Smooth muscle cell (in vitro differentiated cells): ENCODE data around the gene FCSK. TPM values are rescaled to one million over a fixed set of nuclear protein-coding genes. Genes with fewer than 3 reads are reported as not detected.

ENCODE experiments used
- DNase-seq: peaks from one replicate; lab custom pipeline; 2025; ENCODE audit not compliant: unreplicated experiment; lab: John Stamatoyannopoulos, UW
- H2AFZ ChIP-seq: fragments of 200-600 bp; sonication (generic); 2 replicates; pipeline ENCODE4 v1.6.0; 2016; ENCODE audit warnings: antibody characterized with exemption, low read depth, mild to moderate bottlenecking
- H3F3A ChIP-seq: fragments of 200-600 bp; sonication (generic); 2 replicates; pipeline ENCODE4 v1.6.0; 2017; ENCODE audit warnings: antibody characterized with exemption, low read depth
- H3K27ac ChIP-seq: fragments of 200-600 bp; sonication (generic); 2 replicates; pipeline ENCODE4 v1.5.1; 2016; ENCODE audit warnings: low read depth, mild to moderate bottlenecking
- H3K27me3 ChIP-seq: fragments of 200-600 bp; sonication (generic); 2 replicates; pipeline ENCODE4 v1.6.1; 2016; ENCODE audit warnings: low read depth, mild to moderate bottlenecking
- H3K36me3 ChIP-seq: fragments of 200-600 bp; sonication (generic); 2 replicates; pipeline ENCODE4 v1.5.1; 2016; ENCODE audit warnings: low read depth
- H3K4me1 ChIP-seq: fragments of 200-600 bp; sonication (generic); 2 replicates; pipeline ENCODE4 v1.5.1; 2016; ENCODE audit warnings: low read depth
- H3K4me2 ChIP-seq: fragments of 200-600 bp; sonication (generic); 2 replicates; pipeline ENCODE4 v1.6.0; 2016; ENCODE audit warnings: mild to moderate bottlenecking
- H3K4me3 ChIP-seq: fragments of 200-600 bp; sonication (generic); 2 replicates; pipeline ENCODE4 v1.5.1; 2016; ENCODE audit warnings: mild to moderate bottlenecking
- H3K79me2 ChIP-seq: fragments of 200-600 bp; sonication (generic); 2 replicates; pipeline ENCODE4 v1.6.0; 2016; ENCODE audit warnings: low read depth, mild to moderate bottlenecking
- H3K9ac ChIP-seq: fragments of 200-600 bp; sonication (generic); 2 replicates; pipeline ENCODE4 v1.6.0; 2016; ENCODE audit warnings: low read depth
- H3K9me3 ChIP-seq: fragments of 200-600 bp; sonication (generic); replicated peaks from 2 replicates; pipeline ENCODE4 v1.5.1; 2016; ENCODE audit warnings: low read depth
- H4K20me1 ChIP-seq: fragments of 200-600 bp; sonication (generic); 2 replicates; pipeline ENCODE4 v1.6.0; 2016; ENCODE audit warnings: low read depth
- CTCF ChIP-seq: fragments of 200-600 bp; sonication (generic); IDR thresholded peaks from 2 replicates; pipeline ENCODE4 v1.5.1; 2017; ENCODE audit warnings: borderline replicate concordance, mild to moderate bottlenecking, antibody characterized with exemption; ENCODE audit not compliant: insufficient read depth, poor library complexity, severe bottlenecking
- WGBS: methylation state at CpG from one replicate; pipeline ENCODE4 v1.1.7; 2016; ENCODE audit warnings: low lambda C conversion rate; 5-methylcytosine and 5-hydroxymethylcytosine counted together
- polyA plus RNA-seq: library from polyadenylated mRNA; unstranded; fragments of >200 nt; fragmentation: Nextera tagmentation; extraction: Ambion mirVana; gene quantifications from 2 replicates; pipeline ENCODE4 v1.2.1, GENCODE V29; 2016
- total RNA-seq: library from RNA; depleted of rRNA; stranded (reverse); fragments of >200 nt; gene quantifications from 2 replicates; pipeline ENCODE4 v1.2.3, GENCODE V29; 2014

FCSK gene
- total and polyA plus RNA-seq, 2 experiments from 2014 or later = 4.8 to 16.5 TPM

GRCh38 chr16:70432356-70432722 lies 22.1 kb upstream of the FCSK start:
- no peak for DNase-seq
- no peak for TF ChIP-seq CTCF
- Histone ChIP-seq H3K4me3 (no peak overlapping the region), H3K36me3 (no peaks in the 10 kb centered on the region), H3K27ac (peak overlapping the region; percentile 82), H3K27me3 (no peaks in the 10 kb centered on the region), H3K79me2 (peaks cover 69% of the 10 kb centered on the region), H3K4me2 (peak overlapping the region; percentile 73), H3K4me1 (peaks cover 61% of the 10 kb centered on the region), H3K9ac (peak overlapping the region; percentile 3), H3F3A (peaks cover 66% of the 10 kb centered on the region), H3K9me3 (no peaks in the 10 kb centered on the region), H2AFZ (no peak overlapping the region), H4K20me1 (peaks cover 65% of the 10 kb centered on the region)
- 69% methylated on average over 3 of the region's 3 CpGs for WGBS

GRCh38 chr16:70432723-70433457 lies 21.5 kb upstream of the FCSK start:
- Histone ChIP-seq H3K4me1 (peaks cover 59% of the 10 kb centered on the region), H3K9me3 (no peaks in the 10 kb centered on the region), H3K4me2 (peak overlapping the region; percentile 73), H3K79me2 (peaks cover 66% of the 10 kb centered on the region), H3K9ac (peak overlapping the region; percentile 3), H4K20me1 (peaks cover 60% of the 10 kb centered on the region), H3K27ac (peak overlapping the region; percentile 82), H2AFZ (no peak overlapping the region), H3K36me3 (no peaks in the 10 kb centered on the region), H3K27me3 (no peaks in the 10 kb centered on the region), H3K4me3 (no peak overlapping the region), H3F3A (peaks cover 72% of the 10 kb centered on the region)
- 52% methylated on average over 12 of the region's 12 CpGs for WGBS
- TF ChIP-seq CTCF = no peak
- DNase-seq = no peak

GRCh38 chr16:70433458-70434103 lies 20.8 kb upstream of the FCSK start:
- Histone ChIP-seq H3K4me1 (peaks cover 53% of the 10 kb centered on the region), H2AFZ (no peak overlapping the region), H3K27ac (peak overlapping the region; percentile 82), H3F3A (peaks cover 73% of the 10 kb centered on the region), H3K9ac (no peak overlapping the region), H4K20me1 (peaks cover 60% of the 10 kb centered on the region), H3K27me3 (no peaks in the 10 kb centered on the region), H3K4me2 (peak overlapping the region; percentile 74), H3K9me3 (no peaks in the 10 kb centered on the region), H3K36me3 (no peaks in the 10 kb centered on the region), H3K79me2 (peaks cover 70% of the 10 kb centered on the region), H3K4me3 (no peak overlapping the region)
- no peak for TF ChIP-seq CTCF
- peak; percentile 27 for DNase-seq
- 30% methylated on average over 5 of the region's 5 CpGs for WGBS
